Liver (tissue), 3 donors: Measurements from ENCODE around the gene TSPAN31.

Source experiments
- CTCF ChIP-seq: fragments of 150-350 bp; IDR thresholded peaks from 2 replicates; pipeline ENCODE4 v1.5.1; 2017; ENCODE audit warnings: improper control_type of control experiment, low read depth, low read length; ENCODE audit not compliant: missing input control
- JUND ChIP-seq, 2 donors: IDR thresholded peaks; 2 replicates each; pipeline ENCODE4 v1.6.1; 2016; ENCODE audit warnings: antibody characterized with exemption in 2 of 2
- SP1 ChIP-seq: IDR thresholded peaks from 2 replicates; pipeline ENCODE4 v1.6.1; 2018; ENCODE audit warnings: antibody characterized with exemption, mild to moderate bottlenecking
- ZBTB33 ChIP-seq: IDR thresholded peaks from 2 replicates; pipeline ENCODE4 v1.6.1; 2016; ENCODE audit warnings: antibody characterized with exemption
- donor health status: healthy.
- donor health status: healthy.

- TF ChIP-seq CTCF (no peak), ZBTB33 (no peak), SP1 (no peak), JUND (IDR thresholded peaks at IDR 0.05) (no peak)
Measured at GRCh38 chr12:57733928-57734327, 10.9 kb upstream of the TSPAN31 start.
